ENCODE results near the gene HOXB9.

The HOXB9 gene

GRCh38 chr17:48626245-48627117 lies at the start of gene HOXB9:
Gene HOXB9 (minus strand): TSS chr17:48626358. CDS start chr17:48626269, 89 bp downstream.
- no peak for DNase-seq (ENCODE audit: low read depth)

DNA sequence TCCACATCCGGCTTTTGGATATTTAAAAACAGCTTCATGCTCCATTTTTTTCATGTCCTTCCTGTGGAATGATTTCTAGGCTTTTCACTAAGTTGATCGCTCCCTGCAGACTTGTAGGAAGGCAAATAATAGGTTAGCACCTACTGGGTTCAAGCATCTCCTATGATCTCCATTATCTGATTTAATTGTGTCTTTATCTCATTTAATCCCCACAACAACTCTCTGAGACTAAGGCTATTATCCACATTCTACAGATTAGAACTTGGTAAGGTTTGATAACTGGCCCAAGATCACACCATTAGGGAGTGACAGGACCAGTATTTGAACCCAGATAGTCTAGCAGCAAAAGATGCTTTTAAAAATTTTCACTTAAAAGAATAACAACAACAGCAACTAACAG lies 46.2 kb upstream of the HOXB9 start:
- DNase-seq (ENCODE audit: low read depth) = no peak

DNA sequence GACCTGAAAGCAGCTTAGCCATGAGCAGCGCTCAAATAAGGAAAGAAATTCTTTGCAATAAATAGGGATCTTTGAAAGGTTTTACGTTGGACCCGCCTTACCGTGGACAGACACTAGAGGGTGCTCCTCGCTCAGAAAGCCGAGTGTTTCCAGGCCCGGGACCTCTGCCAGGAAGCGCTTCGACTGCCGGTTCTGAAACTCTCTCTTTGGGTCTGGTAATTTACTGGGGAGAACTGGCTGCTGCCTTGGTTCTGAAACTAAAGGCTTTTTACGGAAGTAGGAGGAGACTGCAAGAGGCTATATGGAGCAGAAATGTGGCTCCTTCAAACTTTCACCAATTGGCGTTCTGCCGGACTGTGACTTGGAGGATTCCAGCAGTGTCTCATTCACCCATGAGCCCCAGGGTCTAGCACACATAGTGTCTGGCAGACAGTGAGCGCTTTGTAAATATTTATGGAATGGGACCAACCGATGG lies 45.6 kb upstream of the HOXB9 start:
- DNase-seq (ENCODE audit: low read depth) = peak; percentile 53

DNA sequence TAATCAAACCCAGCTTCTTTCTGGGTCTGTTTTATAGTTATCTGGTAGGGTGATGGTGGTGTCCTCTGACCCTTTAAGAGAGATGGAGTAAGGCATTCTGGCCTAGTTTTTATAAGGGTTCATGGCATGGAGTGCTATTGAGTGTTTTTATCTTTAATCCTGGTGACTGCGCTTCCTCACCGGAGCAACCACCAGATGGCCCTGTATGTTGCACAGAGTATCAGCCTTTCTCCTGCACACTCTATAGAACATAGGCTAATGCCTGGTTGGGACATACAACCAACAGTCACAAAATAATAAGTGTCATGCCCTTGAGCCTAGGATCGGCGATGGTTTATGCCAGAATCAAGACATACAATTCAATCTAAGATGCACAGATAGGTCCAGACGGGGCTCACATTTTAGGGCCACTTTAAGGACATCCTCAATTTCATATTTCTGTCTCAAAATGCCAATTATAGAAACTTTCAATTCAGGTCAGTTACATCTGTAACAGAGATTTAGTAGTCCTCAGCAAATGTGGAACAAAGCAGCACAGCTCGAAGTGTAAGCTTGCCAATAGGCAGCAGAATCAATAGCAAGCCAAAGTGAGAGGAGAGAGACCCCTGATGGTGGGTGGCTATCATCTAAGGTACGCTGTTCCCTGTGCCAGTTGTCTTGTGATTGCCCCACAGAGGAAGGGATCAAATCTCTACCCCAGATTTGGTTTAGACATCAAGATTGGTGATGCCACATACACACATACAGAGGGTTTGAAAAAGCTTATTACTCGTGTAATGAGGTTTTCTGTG lies 37.2 kb upstream of the HOXB9 start:
- no peak for DNase-seq (ENCODE audit: low read depth)

- no peak for DNase-seq (ENCODE audit: low read depth)
Observed at GRCh38 chr17:48655913-48656312, 29.8 kb upstream of the HOXB9 start.

- no peak for DNase-seq (ENCODE audit: low read depth)
Observed at GRCh38 chr17:48649741-48650140, 23.6 kb upstream of the HOXB9 start.

DNA sequence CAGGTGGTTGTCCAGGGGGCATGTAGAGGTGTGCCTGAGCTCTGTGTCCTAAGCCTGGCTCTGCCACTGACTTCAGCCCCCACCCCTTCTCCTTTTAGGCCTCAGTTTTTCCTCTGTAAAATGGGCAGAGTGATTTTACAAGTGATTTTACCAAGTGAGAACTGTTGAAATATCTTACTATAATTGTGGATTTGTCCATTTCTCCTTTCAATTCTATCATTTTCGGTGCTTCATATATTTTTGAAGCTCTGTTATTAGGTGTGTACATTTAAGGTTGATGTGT lies 21.7 kb upstream of the HOXB9 start:
- no peak for DNase-seq (ENCODE audit: low read depth)

- no peak for DNase-seq (ENCODE audit: low read depth)
Observed at GRCh38 chr17:48647103-48647962, 21.2 kb upstream of the HOXB9 start.

- DNase-seq (ENCODE audit: low read depth) = no peak
Observed at GRCh38 chr17:48646183-48647102, 20.3 kb upstream of the HOXB9 start.

DNA sequence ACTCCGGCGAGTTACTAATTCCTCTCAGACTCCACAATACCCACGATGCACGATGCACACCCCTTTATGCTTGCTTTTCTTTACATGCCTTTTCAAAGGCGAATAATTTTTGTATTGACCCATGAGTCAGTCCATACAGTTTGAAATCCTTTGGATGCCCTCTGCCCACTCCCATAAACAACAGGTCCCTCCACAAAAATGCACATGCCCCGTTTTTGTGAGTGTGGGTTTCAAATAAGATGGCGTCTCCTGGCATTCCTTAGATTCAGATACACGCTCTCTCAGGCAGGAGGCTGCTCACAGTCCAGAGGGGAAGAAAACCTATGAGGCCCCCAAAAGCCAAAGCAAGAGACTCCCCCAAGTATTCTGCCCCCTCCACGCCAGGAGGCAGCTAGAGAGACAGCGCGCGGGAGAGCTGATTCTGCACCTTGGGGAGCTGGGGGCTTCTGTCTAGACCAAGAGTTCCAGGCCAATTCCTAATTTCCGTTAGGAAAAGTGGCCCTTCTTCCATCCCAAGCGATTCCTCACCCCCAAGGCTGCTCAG lies 19.6 kb upstream of the HOXB9 start:
- no peak for DNase-seq (ENCODE audit: low read depth)

- no peak for DNase-seq (ENCODE audit: low read depth)
Observed at GRCh38 chr17:48644910-48645557, 18.9 kb upstream of the HOXB9 start.

- DNase-seq (ENCODE audit: low read depth) = no peak
Observed at GRCh38 chr17:48644159-48644558, 18.0 kb upstream of the HOXB9 start.

DNA sequence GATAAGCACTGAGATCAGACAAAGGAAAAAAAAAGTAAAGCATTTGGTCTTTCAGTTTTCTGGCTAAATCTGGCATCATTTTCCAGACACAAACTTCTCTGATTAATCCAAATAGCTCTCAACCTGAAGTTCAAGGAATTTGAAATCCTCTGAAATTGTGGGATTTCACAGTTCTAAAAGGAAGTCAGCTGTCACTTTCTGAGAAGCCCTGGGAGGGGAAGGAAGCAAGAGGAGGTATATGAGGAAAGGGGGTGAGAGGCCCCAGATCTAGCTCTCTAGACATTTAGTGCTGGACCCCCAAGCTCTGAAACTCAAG lies 17.5 kb upstream of the HOXB9 start:
- DNase-seq (ENCODE audit: low read depth) = no peak

GRCh38 chr17:48642843-48643696 lies 16.9 kb upstream of the HOXB9 start:
- no peak for DNase-seq (ENCODE audit: low read depth)

DNA sequence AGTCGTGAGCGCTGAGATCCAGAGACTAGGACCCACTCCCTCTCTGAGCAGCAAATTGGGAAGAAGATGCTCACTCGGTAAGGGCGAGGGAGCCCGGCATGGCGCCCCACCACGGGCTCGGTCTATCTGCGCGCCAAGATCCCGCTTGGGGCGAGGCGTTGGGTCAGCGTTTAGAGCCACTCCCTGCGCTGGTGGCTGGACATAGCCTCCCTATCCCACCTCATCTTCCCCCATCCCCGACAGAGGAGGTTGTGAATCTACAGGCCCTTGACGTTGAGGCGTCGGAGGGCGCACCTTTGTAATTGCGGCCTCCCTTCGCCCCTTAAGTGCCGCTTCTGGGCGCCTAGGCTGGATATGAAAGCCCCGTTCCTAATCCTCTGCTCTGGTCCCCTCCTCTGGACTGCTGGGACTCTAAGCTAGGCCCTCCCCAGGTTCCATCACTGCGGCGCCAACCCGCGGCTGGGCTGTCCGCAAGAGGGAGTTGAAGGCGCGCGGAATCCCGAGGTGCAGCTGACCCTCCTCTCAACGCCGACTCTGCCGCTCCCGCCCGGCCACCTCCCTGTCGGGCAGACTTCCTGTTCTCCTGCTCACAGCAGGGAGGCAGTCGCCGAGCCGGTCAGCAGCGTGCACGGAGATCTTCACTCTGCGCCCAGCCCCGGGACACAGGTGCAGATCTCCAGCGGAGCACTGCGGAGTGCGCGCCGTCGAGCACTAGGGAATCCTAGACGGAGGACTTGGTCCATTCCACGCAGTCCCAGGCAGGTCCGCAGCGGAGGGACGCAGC lies 16.1 kb upstream of the HOXB9 start:
- DNase-seq (ENCODE audit: low read depth) = no peak

- DNase-seq (ENCODE audit: low read depth) = no peak
Observed at GRCh38 chr17:48641541-48642058, 15.4 kb upstream of the HOXB9 start.

GRCh38 chr17:48640858-48641180 lies 14.7 kb upstream of the HOXB9 start:
- no peak for DNase-seq (ENCODE audit: low read depth)

DNA sequence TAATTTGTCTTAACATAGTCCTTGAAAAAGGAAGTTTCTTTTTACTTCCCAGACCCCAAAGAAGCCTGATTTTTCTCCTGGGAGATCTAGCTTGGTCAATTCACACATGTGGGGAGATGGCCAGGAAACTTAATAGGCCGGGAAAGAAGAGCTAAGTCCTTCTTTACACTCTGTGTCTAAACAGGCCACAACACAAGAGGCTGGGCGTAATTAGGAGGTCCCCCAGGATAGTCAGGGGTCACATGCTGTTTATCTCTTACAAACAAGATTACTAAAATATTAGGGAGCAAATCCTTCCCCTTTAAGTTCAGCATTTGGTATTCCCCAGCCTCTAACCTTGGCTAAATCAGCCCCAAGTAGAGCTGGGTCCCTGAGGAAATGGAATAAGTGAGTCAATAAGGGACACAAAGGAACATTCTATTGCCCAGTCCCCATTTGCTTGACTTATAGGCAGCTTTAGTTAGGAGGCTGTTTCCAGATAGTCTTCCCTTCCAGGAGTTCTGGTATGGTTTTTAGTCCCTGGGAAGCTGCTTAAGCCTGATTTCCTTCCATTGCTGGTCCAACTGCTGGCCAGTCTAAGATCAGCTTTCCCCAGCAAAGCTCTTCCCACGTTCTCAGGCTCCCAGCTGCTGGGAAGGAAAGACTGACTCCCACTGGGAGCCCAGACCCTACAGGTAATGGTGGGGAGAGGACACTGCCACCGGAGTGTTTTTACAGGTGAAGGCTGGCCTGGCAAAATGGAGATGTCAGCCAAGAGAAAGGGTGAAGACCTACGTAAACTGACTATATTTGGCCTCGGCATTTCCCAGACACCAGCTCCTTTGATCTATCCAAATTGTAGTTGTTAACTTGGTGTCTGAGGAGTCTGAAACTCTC lies 14.1 kb upstream of the HOXB9 start:
- DNase-seq (ENCODE audit: low read depth) = no peak

All from fibroblast of the conjunctiva (primary cell).